Thymus (tissue), 11 donors: ENCODE measurements around the gene SCLY. TPM values are rescaled to one million over a fixed set of nuclear protein-coding genes. Genes with fewer than 3 reads are reported as not detected.

Experiments used
- DNase-seq, 9 donors: peaks; one replicate each; pipeline ENCODE4 v3.0.0-alpha.2; 2013; ENCODE audit warnings: low spot score in 9 of 9, low read depth in 6 of 9, missing footprints in 1 of 9
- H3K27ac ChIP-seq, 2 donors: one replicate each; pipeline ENCODE4 v1.5.1; 2013; ENCODE audit warnings: control low read depth in 1 of 2, low read depth in 1 of 2, low read length in 1 of 2, mild to moderate bottlenecking in 1 of 2, moderate library complexity in 1 of 2
- H3K27me3 ChIP-seq, 2 donors: one replicate each; pipeline ENCODE4 v1.5.1; 2013; ENCODE audit warnings: low read length in 1 of 2; ENCODE audit not compliant: control insufficient read depth in 2 of 2, insufficient read depth in 1 of 2
- H3K36me3 ChIP-seq, 2 donors: one replicate each; pipeline ENCODE4 v1.5.1; 2013; ENCODE audit warnings: low read length in 1 of 2, mild to moderate bottlenecking in 1 of 2, moderate library complexity in 1 of 2; ENCODE audit not compliant: control insufficient read depth in 2 of 2, insufficient read depth in 2 of 2
- H3K4me1 ChIP-seq, 2 donors: one replicate each; pipeline ENCODE4 v1.5.1; 2013; ENCODE audit warnings: low read length in 2 of 2; ENCODE audit not compliant: control insufficient read depth in 2 of 2, insufficient read depth in 2 of 2
- H3K4me3 ChIP-seq, 2 donors: one replicate each; pipeline ENCODE4 v1.5.1; 2013; ENCODE audit warnings: low read length in 2 of 2, control low read depth in 1 of 2, mild to moderate bottlenecking in 1 of 2
- H3K9me3 ChIP-seq, 2 donors: one replicate each; pipeline ENCODE4 v1.5.1; 2013; ENCODE audit warnings: low read length in 1 of 2, mild to moderate bottlenecking in 1 of 2; ENCODE audit not compliant: control insufficient read depth in 2 of 2, insufficient read depth in 1 of 2
- WGBS: extraction: QIAGEN DNeasy Blood & Tissue Kit; methylation state at CpG from one replicate; pipeline ENCODE4 v1.1.7; 2013; 5-methylcytosine and 5-hydroxymethylcytosine counted together
- polyA plus RNA-seq: library from polyadenylated mRNA; stranded (reverse); fragments of 200-250 nt; gene quantifications from one replicate; pipeline ENCODE4 v1.2.3, GENCODE V29; 2013
- total RNA-seq: library from RNA; stranded (reverse); fragments of 120-200 nt; gene quantifications from one replicate; pipeline ENCODE4 v1.2.4, GENCODE V29; 2013
- donor health status: healthy.

The SCLY gene
- total and polyA plus RNA-seq, 2 donors: 10.4 to 17.4 TPM

DNA sequence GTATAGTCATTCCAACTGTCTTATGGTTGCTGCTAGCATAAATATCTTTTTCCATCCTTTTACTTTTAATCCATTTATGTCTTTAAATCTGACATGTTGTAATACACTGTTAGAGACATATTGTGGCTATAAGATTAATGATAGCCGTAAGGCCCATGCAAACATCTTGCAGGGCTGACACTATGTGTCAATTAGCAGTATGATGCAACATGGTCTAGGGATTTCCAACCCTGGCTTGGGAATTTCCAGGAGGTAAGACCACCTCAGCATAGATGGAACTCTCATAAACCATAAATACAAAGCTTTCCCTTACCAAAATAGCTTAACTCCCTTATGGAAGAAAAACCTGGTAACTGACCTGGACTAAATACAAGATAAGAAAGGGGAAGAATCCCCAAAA, 16.5 kb downstream of the SCLY start:
- H3K9me3 ChIP-seq: no peaks in the 10 kb centered on the region
- DNase-seq: no peak
- H3K4me1 ChIP-seq: no peaks in the 10 kb centered on the region
- 93% methylated on average over 1 of the region's 1 CpG for WGBS
- peaks cover 11 to 34% of the 10 kb centered on the region in 2 donors for H3K36me3 ChIP-seq
- H3K27me3 ChIP-seq: no peaks in the 10 kb centered on the region
- H3K27ac ChIP-seq: no peak overlapping the region
- no peak overlapping the region for H3K4me3 ChIP-seq

DNA sequence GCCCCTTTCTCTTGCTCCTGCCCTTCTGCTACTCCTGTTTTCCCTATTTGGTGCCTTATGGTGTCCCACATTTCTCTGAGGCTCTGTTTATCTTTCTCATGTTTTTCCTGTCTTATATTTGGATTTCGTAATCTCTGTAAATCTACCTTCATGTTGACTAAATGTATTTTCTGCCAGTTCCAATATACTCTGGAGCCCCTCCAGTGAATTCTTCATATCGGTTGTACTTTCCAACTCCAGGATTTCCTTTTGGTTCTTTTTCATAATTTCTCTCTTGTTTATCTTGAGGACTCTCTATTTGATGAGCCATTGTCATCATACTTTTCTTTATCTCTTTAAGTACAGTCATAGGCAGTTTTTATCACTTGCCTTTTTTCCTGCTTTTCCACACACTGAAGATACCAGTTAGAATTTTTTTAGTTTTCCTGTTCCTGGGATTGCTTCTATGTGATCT, 19.1 kb downstream of the SCLY start:
- WGBS: 94% methylated on average over 2 of the region's 2 CpGs
- H3K4me1 ChIP-seq: no peaks in the 10 kb centered on the region
- no peak for DNase-seq

DNA sequence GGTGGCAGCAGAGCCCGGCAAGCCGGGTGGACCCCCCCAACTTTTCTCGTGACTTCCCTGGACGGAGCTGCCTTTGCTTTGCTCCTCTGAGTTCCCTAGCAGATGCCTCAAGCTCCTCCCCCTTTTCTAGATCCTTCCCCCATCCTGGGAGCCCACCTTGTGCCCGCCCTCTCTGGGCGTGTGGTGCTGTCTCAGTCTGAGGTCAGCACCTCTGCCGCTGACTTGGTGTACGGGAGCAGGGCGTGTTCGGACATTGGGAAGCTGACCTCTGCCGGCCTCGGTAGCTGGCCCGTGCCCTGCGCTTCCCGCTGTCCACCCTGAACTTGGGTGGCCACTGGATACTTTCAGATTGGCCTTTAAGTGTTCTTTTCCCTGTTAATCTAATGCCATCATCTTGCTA, 19.7 kb downstream of the SCLY start:
- H3K36me3 ChIP-seq: peaks cover 25 to 43% of the 10 kb centered on the region in 2 donors
- no peak overlapping the region for H3K27ac ChIP-seq
- 99% methylated on average over 15 of the region's 15 CpGs for WGBS
- no peak overlapping the region for H3K4me3 ChIP-seq
- H3K4me1 ChIP-seq: no peaks in the 10 kb centered on the region
- H3K9me3 ChIP-seq: no peaks in the 10 kb centered on the region
- no peaks in the 10 kb centered on the region for H3K27me3 ChIP-seq
- DNase-seq: no peak

More for the DNA sequence above, 19.1 kb downstream of the SCLY start:
- H3K27me3 ChIP-seq: no peaks in the 10 kb centered on the region
- H3K27ac ChIP-seq: no peak overlapping the region
- peaks cover 25 to 43% of the 10 kb centered on the region in 2 donors for H3K36me3 ChIP-seq
- no peak overlapping the region for H3K4me3 ChIP-seq
- no peaks in the 10 kb centered on the region for H3K9me3 ChIP-seq

DNA sequence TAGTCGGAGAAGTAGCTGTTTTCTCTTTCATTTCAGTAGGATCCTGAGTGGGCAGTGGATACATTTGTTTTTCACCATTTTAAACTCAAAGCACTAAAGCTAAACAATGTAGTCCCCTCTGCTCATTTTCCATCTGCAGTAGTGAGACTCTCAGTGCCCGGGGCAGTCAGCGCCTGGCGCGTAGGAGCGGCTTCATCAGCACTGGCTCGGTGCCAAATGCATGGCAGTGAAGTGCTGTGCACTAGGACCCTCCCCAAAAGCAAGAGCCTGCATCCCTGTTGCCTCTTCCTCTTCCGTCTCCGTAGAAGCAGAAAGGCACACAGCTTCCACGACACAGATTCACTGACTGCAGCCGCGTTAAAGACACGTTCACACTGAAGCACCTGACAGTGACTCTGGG, 20.3 kb downstream of the SCLY start:
- Histone ChIP-seq H3K36me3 (peaks cover 25 to 44% of the 10 kb centered on the region in 2 donors), H3K9me3 (no peaks in the 10 kb centered on the region), H3K4me3 (no peak overlapping the region), H3K4me1 (no peaks in the 10 kb centered on the region), H3K27ac (no peak overlapping the region), H3K27me3 (no peaks in the 10 kb centered on the region)
- no peak for DNase-seq
- 99% methylated on average over 13 of the region's 13 CpGs for WGBS

DNA sequence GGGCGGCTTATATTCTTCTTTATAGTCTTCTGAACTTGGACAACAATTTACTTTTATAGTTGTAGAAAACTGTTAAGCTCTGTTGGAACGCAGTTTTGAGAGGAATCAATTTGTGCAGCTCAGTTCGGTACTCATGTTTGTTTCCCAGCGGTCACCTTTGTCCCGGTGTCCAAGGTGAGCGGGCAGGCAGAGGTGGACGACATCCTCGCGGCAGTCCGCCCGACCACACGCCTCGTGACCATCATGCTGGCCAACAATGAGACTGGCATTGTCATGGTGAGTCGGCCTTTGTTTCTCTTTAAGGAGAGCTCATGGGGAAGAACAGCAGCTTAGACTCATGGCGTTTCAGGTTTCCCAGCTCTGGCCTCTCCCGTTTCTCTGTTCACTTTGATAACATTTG, 20.8 kb downstream of the SCLY start:
- H3K4me3 ChIP-seq: no peak overlapping the region

DNA sequence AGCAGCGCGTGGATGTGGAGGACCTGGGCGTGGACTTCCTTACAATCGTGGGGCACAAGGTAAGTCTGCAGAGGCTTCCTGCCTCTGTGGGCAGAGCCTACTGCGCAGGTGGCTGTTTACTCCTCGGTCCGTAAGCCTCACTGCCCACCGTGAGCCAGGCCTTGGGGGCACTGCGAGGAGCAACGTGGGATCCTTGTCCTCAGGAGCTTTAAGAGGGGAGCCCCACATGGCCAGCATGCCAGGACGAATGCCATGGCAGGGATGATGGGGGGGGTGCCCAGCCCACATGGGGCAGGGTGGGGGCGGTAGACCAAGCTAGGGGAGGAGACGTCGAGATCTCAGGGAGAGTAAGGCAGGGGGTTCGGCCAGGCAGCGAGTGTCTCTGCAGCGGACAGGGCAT, 21.4 kb downstream of the SCLY start:
- 97% methylated on average over 17 of the region's 17 CpGs for WGBS
- H3K36me3 ChIP-seq: peaks cover 25 to 43% of the 10 kb centered on the region in 2 donors
- H3K27ac ChIP-seq: no peak overlapping the region
- H3K27me3 ChIP-seq: no peaks in the 10 kb centered on the region
- no peaks in the 10 kb centered on the region for H3K4me1 ChIP-seq
- no peak for DNase-seq
- no peak overlapping the region for H3K4me3 ChIP-seq
- no peaks in the 10 kb centered on the region for H3K9me3 ChIP-seq

More for the DNA sequence above, 20.8 kb downstream of the SCLY start:
- peaks cover 25 to 41% of the 10 kb centered on the region in 2 donors for H3K36me3 ChIP-seq
- no peak for DNase-seq
- 98% methylated on average over 16 of the region's 16 CpGs for WGBS
- no peak overlapping the region for H3K27ac ChIP-seq
- no peaks in the 10 kb centered on the region for H3K27me3 ChIP-seq
- no peaks in the 10 kb centered on the region for H3K9me3 ChIP-seq
- H3K4me1 ChIP-seq: no peaks in the 10 kb centered on the region

DNA sequence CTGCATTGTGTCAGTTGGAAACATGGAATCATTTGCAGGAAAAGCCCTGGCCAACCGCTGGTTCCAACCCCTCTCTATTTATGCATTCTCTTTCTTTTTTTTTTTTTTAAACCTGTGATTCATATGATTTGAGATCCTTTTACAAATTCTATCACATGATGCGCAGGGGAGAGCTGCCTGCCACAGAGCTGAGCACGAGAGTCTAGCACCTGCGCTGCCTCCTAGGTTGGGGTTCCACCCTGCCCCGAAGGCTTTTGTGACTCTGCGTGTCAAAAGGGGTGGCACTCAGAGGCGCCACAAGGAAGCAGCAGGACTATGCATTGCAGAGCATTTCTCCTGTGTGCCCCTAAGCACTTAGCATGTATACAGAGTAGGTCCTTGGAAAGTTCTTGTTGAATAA, 22.0 kb downstream of the SCLY start:
- WGBS: 98% methylated on average over 7 of the region's 7 CpGs
- H3K4me1 ChIP-seq: no peaks in the 10 kb centered on the region
- no peak overlapping the region for H3K27ac ChIP-seq
- no peaks in the 10 kb centered on the region for H3K27me3 ChIP-seq
- H3K9me3 ChIP-seq: no peaks in the 10 kb centered on the region
- DNase-seq: no peak
- H3K4me3 ChIP-seq: no peak overlapping the region
- H3K36me3 ChIP-seq: peaks cover 25 to 44% of the 10 kb centered on the region in 2 donors

DNA sequence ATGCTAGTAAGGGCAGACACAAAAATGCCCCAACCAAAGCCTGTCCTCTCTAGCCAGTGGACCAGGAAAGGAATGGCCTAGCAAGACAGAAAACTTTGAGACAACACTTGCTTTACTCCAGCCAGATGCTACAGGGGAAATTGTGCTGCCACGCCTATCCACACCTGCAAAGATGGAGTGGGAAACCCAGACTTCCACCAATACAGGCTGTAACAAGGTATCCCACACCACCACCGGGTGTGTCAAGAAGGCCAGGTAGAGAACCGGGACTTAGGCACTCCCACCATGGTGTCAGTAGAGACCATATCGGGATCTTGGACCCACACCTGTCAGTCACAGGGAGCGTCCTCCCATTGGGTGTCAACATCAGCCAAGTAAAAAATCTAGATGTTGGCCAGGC, 23.1 kb downstream of the SCLY start:
- Histone ChIP-seq H3K4me1 (no peaks in the 10 kb centered on the region), H3K27ac (no peak overlapping the region), H3K27me3 (no peaks in the 10 kb centered on the region), H3K9me3 (no peaks in the 10 kb centered on the region), H3K36me3 (peaks cover 25 to 49% of the 10 kb centered on the region in 2 donors), H3K4me3 (no peak overlapping the region)
- 97% methylated on average over 5 of the region's 5 CpGs for WGBS
- no peak for DNase-seq

DNA sequence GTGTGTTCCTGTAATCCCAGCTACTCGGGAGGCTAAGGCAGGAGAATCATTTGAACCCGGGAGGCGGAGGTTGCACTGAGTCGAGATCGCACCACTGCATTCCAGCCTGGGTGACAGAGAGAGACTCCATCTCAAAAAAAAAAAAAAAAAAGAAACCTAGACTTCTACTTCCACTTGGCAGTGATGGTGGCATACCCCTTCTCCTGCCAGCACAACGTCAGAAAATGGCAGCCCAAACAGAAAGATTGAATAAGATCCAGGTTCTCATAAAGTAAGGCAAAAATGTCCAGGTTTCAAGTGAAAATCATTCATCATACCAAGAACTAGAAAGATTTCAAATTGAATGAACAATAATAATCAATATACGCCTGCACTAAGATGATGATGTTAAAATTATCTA, 24.0 kb downstream of the SCLY start:
- Histone ChIP-seq H3K27ac (no peak overlapping the region), H3K36me3 (peaks cover 29 to 49% of the 10 kb centered on the region in 2 donors), H3K4me1 (no peaks in the 10 kb centered on the region), H3K9me3 (no peaks in the 10 kb centered on the region), H3K4me3 (no peak overlapping the region), H3K27me3 (no peaks in the 10 kb centered on the region)
- no peak for DNase-seq
- WGBS: over 99% methylated on average over 7 of the region's 7 CpGs

DNA sequence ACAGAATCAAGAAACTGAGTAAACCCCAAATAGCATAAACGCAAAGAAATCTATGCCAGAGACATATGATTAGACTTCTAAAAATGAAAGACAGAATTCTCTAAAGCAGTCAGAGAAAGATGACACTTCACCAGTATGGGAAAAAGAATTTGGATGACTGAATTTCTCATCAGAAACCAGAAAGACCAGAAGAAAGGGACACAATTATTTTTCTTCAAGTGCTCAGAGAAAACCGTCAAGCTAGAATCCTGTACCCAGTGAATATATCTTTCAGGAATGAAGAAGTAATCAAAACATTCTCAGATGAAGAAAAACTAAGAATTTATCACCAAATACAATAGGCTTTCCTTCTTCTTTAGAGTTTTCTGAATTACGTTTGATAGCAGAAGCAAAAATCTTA, 25.1 kb downstream of the SCLY start:
- Histone ChIP-seq H3K36me3 (peaks cover 26 to 42% of the 10 kb centered on the region in 2 donors), H3K9me3 (no peaks in the 10 kb centered on the region), H3K4me1 (no peaks in the 10 kb centered on the region), H3K27ac (no peak overlapping the region), H3K4me3 (no peak overlapping the region), H3K27me3 (no peaks in the 10 kb centered on the region)
- 96% methylated on average over 3 of the region's 3 CpGs for WGBS
- no peak for DNase-seq
